Measurements from ENCODE around the gene C16orf78. TPM values are rescaled to one million over a fixed set of nuclear protein-coding genes. Genes with fewer than 3 reads are reported as not detected.

Gene C16orf78
- total and polyA plus RNA-seq, 5 donors = not detected

DNA sequence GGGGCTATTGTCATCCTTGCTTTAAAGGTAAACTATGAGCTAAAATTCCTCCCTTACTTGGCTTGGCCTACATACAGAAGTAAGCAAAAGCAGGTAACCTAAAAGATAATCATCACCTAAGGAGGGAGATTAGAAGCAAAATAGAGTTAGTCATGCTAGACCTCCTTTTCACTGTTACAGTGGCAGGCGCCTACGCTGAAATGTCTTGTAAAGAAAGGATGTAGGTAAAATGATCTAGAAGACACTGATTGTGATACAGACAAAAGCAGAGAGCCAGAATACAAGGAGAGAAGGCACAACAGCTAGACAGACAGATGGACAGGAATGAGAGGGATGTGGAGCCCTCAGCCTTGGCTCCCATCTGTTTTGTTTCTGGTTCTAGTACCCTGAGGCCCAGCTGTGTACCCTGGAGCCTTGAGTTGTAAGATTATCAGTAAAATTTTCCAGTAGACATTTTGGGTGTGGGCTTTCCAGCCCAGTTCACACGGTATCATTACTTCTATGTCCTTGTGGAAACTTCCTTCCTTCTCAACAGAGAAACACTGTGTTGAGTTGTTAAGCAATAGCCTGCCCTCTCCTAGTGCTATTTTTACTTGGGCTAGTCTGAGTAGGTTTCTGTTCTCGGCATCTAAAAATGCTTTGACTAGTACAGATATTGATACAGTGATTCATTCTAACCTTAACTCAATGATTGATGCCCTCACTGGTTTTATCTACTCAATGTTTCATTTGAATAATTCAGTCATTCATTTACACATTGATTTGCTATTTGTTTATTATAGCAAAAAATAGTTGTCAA lies 7.7 kb upstream of the C16orf78 start:
- ATAC-seq (peak; percentile 39 to 60), DNase-seq (no peak)
- H3K9me3 ChIP-seq (ENCODE audit: control insufficient read depth, low read length) = no peaks in the 10 kb centered on the region
- no peaks in the 10 kb centered on the region for H3K4me1 ChIP-seq (ENCODE audit: control insufficient read depth, insufficient read depth, low read length)
- H3K4me3 ChIP-seq (ENCODE audit: low read length) = no peak overlapping the region
- WGBS = 59% methylated on average over 4 of the region's 4 CpGs
- no peak overlapping the region for H3K27ac ChIP-seq (ENCODE audit: low read length)
- H3K27me3 ChIP-seq (ENCODE audit: control insufficient read depth, insufficient read depth) = no peaks in the 10 kb centered on the region
- intact Hi-C loops (cut with DNase I) = no loop called here

DNA sequence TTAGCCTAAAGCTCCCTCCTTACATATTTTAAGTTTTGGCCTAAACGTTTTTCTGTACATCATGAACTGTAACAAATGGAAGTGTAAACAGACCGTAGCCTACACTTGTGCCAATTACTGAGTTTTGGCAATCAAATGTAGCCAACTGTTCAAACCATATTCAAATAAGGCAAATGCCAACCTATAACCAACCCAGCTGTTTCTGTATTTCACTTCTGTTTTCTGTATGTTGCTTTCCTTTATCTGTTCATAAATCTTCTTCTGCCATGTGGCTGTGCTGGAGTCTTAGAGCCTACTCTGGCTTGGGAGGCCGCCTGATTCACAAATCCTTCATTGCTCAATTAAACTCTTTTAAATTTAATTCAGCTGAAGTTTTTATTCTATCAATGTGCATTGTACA lies 6.9 kb upstream of the C16orf78 start:
- no peaks in the 10 kb centered on the region for H3K9me3 ChIP-seq (ENCODE audit: control insufficient read depth, low read length)
- 68% methylated on average over 3 of the region's 3 CpGs for WGBS
- H3K4me3 ChIP-seq (ENCODE audit: low read length) = no peak overlapping the region
- H3K27ac ChIP-seq (ENCODE audit: low read length) = no peak overlapping the region
- DNase-seq (no peak), ATAC-seq (no peak)
- intact Hi-C loops (cut with DNase I) = no loop called here
- no peaks in the 10 kb centered on the region for H3K4me1 ChIP-seq (ENCODE audit: control insufficient read depth, insufficient read depth, low read length)
- no peaks in the 10 kb centered on the region for H3K27me3 ChIP-seq (ENCODE audit: control insufficient read depth, insufficient read depth)

DNA sequence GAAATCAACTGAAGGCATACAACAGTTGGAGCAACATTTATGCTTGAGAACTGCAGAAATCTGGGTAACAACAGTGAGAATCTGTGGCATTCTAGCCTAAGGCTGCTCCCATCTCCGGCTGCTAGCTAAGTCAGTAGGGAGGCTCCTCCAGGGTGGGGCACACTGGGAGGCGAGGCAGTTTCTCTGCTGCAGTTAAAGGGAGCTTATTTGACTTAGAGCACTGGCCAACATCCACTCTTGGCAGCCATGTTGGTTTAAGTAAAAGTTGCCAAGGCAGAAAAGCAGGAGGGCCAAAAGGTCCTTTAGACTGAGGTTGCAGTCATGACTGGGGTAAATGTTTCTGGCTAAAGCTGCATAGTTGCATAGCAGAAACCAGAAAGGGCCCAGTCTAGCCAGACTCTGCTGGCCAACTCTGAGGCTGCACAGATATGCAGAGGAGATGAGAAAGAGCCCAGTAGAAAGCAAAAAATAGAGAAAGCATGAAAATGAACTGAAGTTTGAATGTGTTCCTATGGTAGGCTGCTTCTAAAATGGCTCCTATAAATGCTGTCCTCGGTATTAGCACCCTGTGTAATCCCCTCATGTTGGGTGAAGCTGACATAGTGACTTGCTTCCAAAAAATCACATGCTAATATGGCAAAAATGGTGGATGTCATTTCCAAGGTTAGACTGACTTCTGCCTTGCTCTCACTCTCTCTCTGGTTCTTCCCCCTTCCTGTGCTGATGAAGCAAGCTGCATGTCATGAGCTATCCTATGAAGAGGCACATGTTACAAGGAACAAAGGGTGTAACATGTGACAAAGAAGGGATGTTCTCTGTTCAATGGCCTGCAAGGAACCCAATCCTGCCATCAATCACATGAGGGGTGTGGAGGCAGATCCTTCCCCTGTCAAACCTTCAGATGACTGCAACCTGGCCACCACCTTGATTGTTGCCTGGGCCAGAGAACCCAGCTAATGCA lies 3.7 kb upstream of the C16orf78 start:
- ATAC-seq (peak; percentile 56 to 95), DNase-seq (peak in 2 of 3 donors; percentile 35 to 75)
- intact Hi-C loops (cut with DNase I) = no loop called here
- no peaks in the 10 kb centered on the region for H3K27me3 ChIP-seq (ENCODE audit: control insufficient read depth, insufficient read depth)
- no peak overlapping the region for H3K4me3 ChIP-seq (ENCODE audit: low read length)
- H3K4me1 ChIP-seq (ENCODE audit: control insufficient read depth, insufficient read depth, low read length) = no peaks in the 10 kb centered on the region
- no peak overlapping the region for H3K27ac ChIP-seq (ENCODE audit: low read length)
- WGBS = 54% methylated on average over 3 of the region's 3 CpGs
- no peaks in the 10 kb centered on the region for H3K9me3 ChIP-seq (ENCODE audit: control insufficient read depth, low read length)

- Histone ChIP-seq H3K9me3 (ENCODE audit: control insufficient read depth, low read length) (no peaks in the 10 kb centered on the region), H3K27me3 (ENCODE audit: control insufficient read depth, insufficient read depth) (no peaks in the 10 kb centered on the region), H3K27ac (ENCODE audit: low read length) (no peak overlapping the region), H3K4me1 (ENCODE audit: control insufficient read depth, insufficient read depth, low read length) (no peaks in the 10 kb centered on the region), H3K4me3 (ENCODE audit: low read length) (no peak overlapping the region)
- DNase-seq (no peak), ATAC-seq (no peak)
- intact Hi-C loops (cut with DNase I) = no loop called here
- WGBS = 93% methylated on average over 4 of the region's 4 CpGs
Observed at GRCh38 chr16:49376206-49376605, 2.6 kb downstream of the C16orf78 start.

DNA sequence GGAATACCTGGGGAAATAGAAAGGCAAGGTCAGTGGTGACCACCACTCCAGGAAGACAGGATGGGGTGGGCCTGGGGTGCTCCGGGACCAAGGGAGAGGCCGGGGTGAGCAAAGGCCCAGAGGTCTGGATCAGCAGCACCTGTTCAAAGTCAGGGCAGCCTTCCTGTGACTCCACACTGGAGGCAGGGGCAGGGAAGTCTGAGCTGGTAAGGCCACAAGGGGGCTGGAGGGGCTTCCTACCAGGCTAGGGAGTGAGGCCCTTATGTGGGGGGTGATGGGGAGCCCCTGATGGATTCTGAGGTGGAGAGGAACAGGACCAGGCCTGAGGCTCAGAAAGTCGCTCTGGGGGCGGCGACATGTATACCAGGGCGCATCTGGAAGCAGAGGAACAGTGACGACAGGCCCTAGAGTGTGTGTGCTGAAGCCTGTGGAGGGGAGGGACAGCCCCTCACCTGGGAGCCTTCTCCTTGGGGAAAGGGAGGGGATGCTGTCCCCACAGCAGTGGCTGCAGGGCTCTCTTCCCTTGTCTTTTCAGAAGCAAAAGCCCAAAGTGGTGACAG lies 3.7 kb downstream of the C16orf78 start:
- no peak for ATAC-seq
- DNase-seq = no peak
- H3K9me3 ChIP-seq (ENCODE audit: control insufficient read depth, low read length) = no peaks in the 10 kb centered on the region
- 83% methylated on average over 7 of the region's 7 CpGs for WGBS
- H3K4me1 ChIP-seq (ENCODE audit: control insufficient read depth, insufficient read depth, low read length) = no peaks in the 10 kb centered on the region
- intact Hi-C loops (cut with DNase I) = no loop called here
- H3K27me3 ChIP-seq (ENCODE audit: control insufficient read depth, insufficient read depth) = no peaks in the 10 kb centered on the region
- no peak overlapping the region for H3K4me3 ChIP-seq (ENCODE audit: low read length)
- no peak overlapping the region for H3K27ac ChIP-seq (ENCODE audit: low read length)

DNA sequence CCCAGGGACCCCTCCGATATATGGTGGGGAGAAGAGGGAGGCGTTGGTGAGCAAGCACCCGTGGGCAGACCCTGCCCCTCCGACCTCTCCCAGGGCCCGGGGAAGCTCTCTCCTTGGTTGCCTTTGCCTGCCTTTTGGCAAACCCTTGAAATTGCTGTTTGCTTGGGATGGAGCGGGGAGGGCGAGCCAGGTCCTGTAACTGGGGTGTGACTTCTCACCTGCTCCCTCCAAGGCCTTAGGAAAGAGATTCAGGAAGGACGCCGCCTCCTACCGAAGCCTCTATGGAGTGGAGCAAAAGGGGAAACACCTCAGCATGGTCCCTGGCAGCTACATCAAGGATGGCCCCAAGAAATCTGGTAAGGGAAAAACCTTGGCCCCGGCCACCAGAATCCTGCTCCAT lies 4.6 kb downstream of the C16orf78 start:
- no peaks in the 10 kb centered on the region for H3K27me3 ChIP-seq (ENCODE audit: control insufficient read depth, insufficient read depth)
- intact Hi-C loops (cut with DNase I) = no loop called here
- 74% methylated on average over 11 of the region's 11 CpGs for WGBS
- no peak overlapping the region for H3K4me3 ChIP-seq (ENCODE audit: low read length)
- H3K27ac ChIP-seq (ENCODE audit: low read length) = no peak overlapping the region
- no peaks in the 10 kb centered on the region for H3K4me1 ChIP-seq (ENCODE audit: control insufficient read depth, insufficient read depth, low read length)
- DNase-seq (no peak), ATAC-seq (no peak)
- no peaks in the 10 kb centered on the region for H3K9me3 ChIP-seq (ENCODE audit: control insufficient read depth, low read length)

- H3K9me3 ChIP-seq (ENCODE audit: control insufficient read depth, low read length) = no peaks in the 10 kb centered on the region
- ATAC-seq (no peak), DNase-seq (no peak)
- H3K27ac ChIP-seq (ENCODE audit: low read length) = no peak overlapping the region
- no peaks in the 10 kb centered on the region for H3K4me1 ChIP-seq (ENCODE audit: control insufficient read depth, insufficient read depth, low read length)
- H3K27me3 ChIP-seq (ENCODE audit: control insufficient read depth, insufficient read depth) = no peaks in the 10 kb centered on the region
- 45% methylated on average over 1 of the region's 1 CpG for WGBS
- intact Hi-C loops (cut with DNase I) = no loop called here
- H3K4me3 ChIP-seq (ENCODE audit: low read length) = no peak overlapping the region
Observed at GRCh38 chr16:49378816-49379215, 5.2 kb downstream of the C16orf78 start.

- 30% methylated on average over 1 of the region's 1 CpG for WGBS
- no peak overlapping the region for H3K4me3 ChIP-seq (ENCODE audit: low read length)
- intact Hi-C loops (cut with DNase I) = no loop called here
- no peaks in the 10 kb centered on the region for H3K27me3 ChIP-seq (ENCODE audit: control insufficient read depth, insufficient read depth)
- DNase-seq (no peak), ATAC-seq (no peak)
- no peak overlapping the region for H3K27ac ChIP-seq (ENCODE audit: low read length)
- no peaks in the 10 kb centered on the region for H3K9me3 ChIP-seq (ENCODE audit: control insufficient read depth, low read length)
- H3K4me1 ChIP-seq (ENCODE audit: control insufficient read depth, insufficient read depth, low read length) = no peaks in the 10 kb centered on the region
Observed at GRCh38 chr16:49382916-49383315, 9.3 kb downstream of the C16orf78 start.

- no peaks in the 10 kb centered on the region for H3K4me1 ChIP-seq (ENCODE audit: control insufficient read depth, insufficient read depth, low read length)
- WGBS = 64% methylated on average over 1 of the region's 1 CpG
- intact Hi-C loops (cut with DNase I) = no loop called here
- H3K9me3 ChIP-seq (ENCODE audit: control insufficient read depth, low read length) = no peaks in the 10 kb centered on the region
- H3K27ac ChIP-seq (ENCODE audit: low read length) = no peak overlapping the region
- ATAC-seq (no peak), DNase-seq (no peak)
- H3K4me3 ChIP-seq (ENCODE audit: low read length) = no peak overlapping the region
- H3K27me3 ChIP-seq (ENCODE audit: control insufficient read depth, insufficient read depth) = no peaks in the 10 kb centered on the region
Observed at GRCh38 chr16:49395021-49395420, 21.4 kb downstream of the C16orf78 start.

GRCh38 chr16:49396206-49396720 lies 22.7 kb downstream of the C16orf78 start:
- ATAC-seq = no peak
- Histone ChIP-seq H3K4me3 (ENCODE audit: low read length) (no peak overlapping the region), H3K27ac (ENCODE audit: low read length) (no peak overlapping the region), H3K9me3 (ENCODE audit: control insufficient read depth, low read length) (no peaks in the 10 kb centered on the region), H3K27me3 (ENCODE audit: control insufficient read depth, insufficient read depth) (no peaks in the 10 kb centered on the region), H3K4me1 (ENCODE audit: control insufficient read depth, insufficient read depth, low read length) (no peaks in the 10 kb centered on the region)
- 77% methylated on average over 12 of the region's 12 CpGs for WGBS
- intact Hi-C loops (cut with DNase I) = no loop called here
- DNase-seq = no peak

DNA sequence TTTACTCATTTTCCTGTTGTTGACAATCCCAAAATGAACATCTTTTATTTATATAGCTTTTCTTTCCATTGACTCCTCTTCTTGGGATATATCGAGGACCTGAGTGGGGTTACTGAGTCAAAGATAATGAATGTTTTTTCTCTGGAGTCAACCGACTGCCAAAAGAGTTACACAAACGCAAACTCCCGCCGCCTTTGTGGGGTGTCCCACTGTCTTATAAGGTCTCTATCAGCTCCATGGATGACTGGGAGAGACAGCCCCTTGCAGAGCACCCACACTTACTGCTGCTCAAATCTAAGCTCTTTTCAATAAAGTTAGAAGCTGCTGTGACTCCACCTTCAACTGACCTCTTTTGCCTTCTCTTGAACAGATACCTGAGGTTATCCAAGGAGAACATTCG lies 25.2 kb downstream of the C16orf78 start:
- Histone ChIP-seq H3K27me3 (ENCODE audit: control insufficient read depth, insufficient read depth) (no peaks in the 10 kb centered on the region), H3K9me3 (ENCODE audit: control insufficient read depth, low read length) (no peaks in the 10 kb centered on the region), H3K4me1 (ENCODE audit: control insufficient read depth, insufficient read depth, low read length) (no peaks in the 10 kb centered on the region), H3K27ac (ENCODE audit: low read length) (no peak overlapping the region), H3K4me3 (ENCODE audit: low read length) (no peak overlapping the region)
- 84% methylated on average over 6 of the region's 6 CpGs for WGBS
- DNase-seq (no peak), ATAC-seq (no peak)
- intact Hi-C loops (cut with DNase I) = no loop called here
